ENCODE measurements around the gene MED10.

The MED10 gene

GRCh38 chr5:6348476-6349000 is 29.8 kb downstream of the MED10 start:
- no peak for DNase-seq

GRCh38 chr5:6347673-6348072 is 30.7 kb downstream of the MED10 start:
- DNase-seq = no peak

DNA sequence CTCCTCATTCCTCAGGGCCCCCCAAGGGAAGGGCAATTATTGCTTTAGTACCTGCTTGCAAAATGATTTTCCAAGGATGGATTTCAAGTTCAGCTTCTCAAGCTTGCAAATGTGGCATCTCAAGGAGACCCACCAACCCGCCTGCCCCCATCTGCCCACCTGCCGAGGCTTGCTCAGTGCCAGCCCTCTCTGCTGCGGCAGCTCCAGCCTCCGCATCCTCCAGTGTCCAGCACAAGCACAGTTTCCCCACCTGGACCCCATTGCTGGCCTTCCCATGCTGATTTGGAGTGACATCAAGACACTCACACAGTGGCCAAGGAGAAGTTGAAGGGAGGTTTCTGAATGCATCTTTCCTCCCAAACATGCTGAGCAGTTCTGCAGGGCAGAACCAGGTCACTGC is 31.2 kb downstream of the MED10 start:
- DNase-seq = no peak

DNA sequence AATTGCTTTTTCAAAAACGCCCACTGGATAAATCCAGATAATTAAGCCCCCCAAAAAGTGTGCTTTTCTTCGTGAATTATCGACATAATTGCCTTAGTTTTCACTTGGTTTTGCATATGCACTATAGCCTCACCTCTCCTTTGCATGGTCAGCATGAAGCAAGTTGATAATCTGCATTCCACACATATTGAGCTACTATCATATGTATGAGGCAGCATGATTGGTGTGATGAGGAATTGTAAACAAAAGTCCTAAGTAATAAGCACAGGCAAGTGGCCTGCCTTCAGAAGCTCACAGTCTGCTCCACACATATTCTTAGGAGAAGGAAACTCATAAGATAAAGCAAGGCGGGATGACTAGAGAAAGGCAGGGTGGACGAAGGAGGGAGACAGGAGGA is 33.8 kb downstream of the MED10 start:
- no peak for DNase-seq

GRCh38 chr5:6343951-6344592 is 34.3 kb downstream of the MED10 start:
- DNase-seq = no peak

DNA sequence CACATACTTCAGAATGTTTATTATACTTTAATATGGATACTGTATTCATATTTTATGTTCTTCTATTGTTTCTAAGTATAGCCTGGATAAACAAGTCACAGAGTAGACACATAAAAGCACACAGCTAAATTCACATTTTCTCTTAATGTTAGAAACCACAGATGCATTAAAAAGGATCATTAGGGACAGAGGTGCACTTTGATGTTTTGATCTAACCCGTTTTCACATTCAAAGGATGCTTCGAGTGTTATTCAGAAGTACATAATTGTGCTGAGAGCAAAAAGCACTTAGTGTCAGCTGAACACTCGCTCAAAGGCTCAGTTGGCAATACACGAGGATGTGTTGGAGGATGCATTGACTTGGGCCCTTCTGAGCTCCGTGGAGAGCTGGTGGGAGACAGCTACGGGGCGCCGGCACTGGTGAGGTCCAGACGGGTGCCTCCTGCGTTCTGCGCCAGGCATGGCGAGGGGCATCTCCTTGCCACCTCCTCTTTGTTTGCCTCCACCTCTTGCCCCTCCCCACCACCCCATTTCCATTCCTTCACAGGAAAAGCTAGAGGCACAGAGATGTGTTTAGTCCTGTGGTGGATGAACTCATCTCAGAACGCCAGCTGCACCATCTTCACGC is 35.5 kb downstream of the MED10 start:
- DNase-seq = no peak

DNA sequence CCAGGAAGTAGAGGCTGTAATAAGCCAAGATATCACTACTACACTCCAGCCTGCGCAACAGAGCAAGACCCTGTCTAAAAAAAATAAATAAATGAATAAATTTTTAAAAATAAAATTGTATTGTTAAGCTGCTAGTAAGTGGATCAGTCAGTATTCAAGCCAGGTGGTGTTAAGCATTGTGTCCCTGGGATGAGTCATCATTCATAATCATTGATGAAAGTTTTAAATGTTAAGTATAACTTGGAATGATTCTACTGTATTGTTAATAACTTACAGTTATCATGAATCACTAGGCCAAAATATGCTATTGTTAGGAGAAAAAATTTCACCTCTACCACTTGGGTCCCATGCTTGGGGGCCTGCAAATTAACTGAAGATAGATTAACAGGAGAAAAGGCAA is 38.2 kb downstream of the MED10 start:
- DNase-seq = no peak

DNA sequence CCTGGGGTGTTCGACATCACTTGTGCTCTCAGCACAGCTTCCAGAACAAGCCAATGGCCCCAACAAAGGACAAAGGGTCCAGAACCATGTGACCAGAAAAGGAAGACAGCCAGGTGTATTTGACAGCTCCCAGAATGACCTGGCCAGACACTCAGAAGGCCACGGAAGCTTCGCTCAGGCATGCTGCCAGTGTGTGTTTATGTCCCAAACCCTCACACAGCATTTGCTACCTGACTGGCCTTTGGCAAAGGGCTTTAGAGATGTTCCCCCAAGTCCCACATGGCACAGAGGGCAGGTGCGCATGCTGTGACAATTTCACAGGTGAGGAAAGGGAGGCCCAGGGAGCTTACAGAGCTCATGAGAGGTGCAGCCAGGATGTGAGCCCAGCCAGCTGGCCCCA is 39.5 kb downstream of the MED10 start:
- no peak for DNase-seq

DNA sequence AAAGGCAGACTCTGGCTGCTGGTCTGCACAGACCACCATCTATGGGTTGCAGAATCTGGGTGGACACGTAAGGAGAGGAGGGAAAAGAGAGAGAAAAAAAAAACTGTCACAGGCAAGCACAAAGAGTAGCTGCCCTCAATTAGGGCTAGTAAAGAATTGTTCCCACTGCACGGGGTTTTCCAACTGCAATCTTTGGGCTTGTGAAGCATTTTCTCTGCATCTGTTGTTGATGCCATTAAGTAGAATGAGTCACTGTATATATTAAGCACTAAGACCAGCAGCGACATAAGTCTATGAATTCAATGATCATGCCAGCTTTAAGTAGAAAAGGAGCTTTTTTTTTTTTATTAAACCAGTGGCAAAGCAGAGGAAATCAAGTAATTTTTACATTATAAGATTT is 40.2 kb downstream of the MED10 start:
- DNase-seq = no peak

GRCh38 chr5:6333182-6333905 is 45.0 kb downstream of the MED10 start:
- DNase-seq = no peak

DNA sequence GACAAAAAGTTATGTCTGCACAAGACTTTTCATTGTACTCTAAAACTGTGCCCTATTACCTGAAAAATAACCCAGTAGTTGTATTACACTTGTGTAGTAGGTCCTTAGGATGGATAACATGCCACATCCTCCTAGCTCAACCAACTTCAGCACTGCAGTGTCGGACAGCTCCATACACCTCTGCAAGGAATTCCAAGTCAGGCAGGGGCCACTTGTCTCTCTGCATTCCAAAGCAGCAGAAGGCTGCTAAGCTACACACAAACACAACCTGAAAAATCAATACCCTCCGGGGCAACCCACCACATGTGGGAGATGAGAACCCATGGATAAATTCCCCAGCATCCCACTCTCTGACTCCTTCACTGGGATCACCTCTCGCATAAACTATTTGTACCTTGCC is 50.2 kb downstream of the MED10 start:
- no peak for DNase-seq

DNA sequence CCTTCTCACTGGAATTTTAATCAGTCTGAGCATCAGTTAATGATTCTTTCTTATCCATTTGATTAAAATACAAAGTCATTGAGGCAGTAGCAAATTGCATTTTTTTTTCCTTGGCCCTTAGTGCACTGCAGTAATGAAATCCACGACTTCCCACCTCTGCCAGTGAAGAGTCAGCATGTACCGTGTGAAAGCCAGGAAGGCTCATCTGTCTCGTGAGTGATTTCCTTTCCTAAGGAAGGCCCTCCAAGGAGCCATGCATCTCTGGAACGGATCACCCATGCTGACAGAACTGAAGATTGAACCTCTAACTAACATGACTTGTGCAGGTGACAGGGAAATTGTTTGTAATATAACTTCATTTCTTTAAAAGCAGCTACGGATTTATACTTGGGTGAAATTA is 51.6 kb downstream of the MED10 start:
- no peak for DNase-seq

DNA sequence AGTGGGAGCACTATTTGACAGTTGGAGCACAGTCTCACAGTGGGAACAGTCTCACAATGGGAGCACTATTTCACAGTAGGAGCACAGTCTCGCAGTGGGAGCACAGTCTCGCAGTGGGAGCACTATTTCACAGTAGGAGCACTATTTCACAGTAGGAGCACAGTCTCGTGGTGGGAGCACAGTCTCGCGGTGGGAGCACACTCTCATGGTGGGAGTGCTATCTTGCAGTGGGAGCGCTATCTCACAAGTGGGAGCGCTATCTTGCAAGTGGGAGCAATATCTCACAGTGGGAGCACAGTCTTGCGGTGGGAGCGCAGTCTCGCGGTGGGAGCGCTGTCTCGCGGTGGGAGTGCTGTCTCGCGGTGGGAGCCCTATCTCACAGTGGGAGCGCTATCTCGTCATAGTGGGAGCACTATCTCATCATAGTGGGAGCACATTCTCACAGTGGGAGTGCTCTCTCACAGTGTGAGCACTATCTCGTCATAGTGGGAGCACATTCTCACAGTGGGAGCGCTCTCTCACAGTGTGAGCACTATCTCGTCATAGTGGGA is 56.1 kb downstream of the MED10 start:
- no peak for DNase-seq

Measured in T-helper 9 cell (primary cell).